ENCODE measurements around the gene GTF2H2. TPM values are rescaled to one million over a fixed set of nuclear protein-coding genes. Genes with fewer than 3 reads are reported as not detected.
"Not testable (repeated sequence)": the region's sequence is repeated elsewhere in the genome, so short reads cannot be mapped to it uniquely, and the experiment has no call there.

The GTF2H2 gene
- polyA plus RNA-seq, 1 donor: 19.5 TPM

- no peak for DNase-seq
Measured at GRCh38 chr5:71011194-71011792, 56.2 kb downstream of the GTF2H2 start.

GRCh38 chr5:71006983-71007382, 60.5 kb downstream of the GTF2H2 start:
- not testable (repeated sequence) for DNase-seq

Other genes with a start within 250 kb of the GTF2H2 start
- gene SERF1A, start 167.0 kb downstream of the GTF2H2 start, polyA plus RNA-seq (ENCODE audit: insufficient read length): 5.8 TPM
- gene SMN1, start 142.6 kb downstream of the GTF2H2 start, polyA plus RNA-seq (ENCODE audit: insufficient read length): 34.0 TPM
- gene NAIP, start 42.3 kb downstream of the GTF2H2 start, polyA plus RNA-seq (ENCODE audit: insufficient read length): 21.9 TPM